Lung (tissue), 12 donors: Measurements from ENCODE around the gene ROR1. TPM values are rescaled to one million over a fixed set of nuclear protein-coding genes. Genes with fewer than 3 reads are reported as not detected.
A peak's percentile ranks its signal among the peaks of the same experiment; 100 is the strongest.

Experiments used
- ATAC-seq: fragments of 200-7000 bp; cut with Tn5 transposase; one replicate; pipeline ENCODE4 v1.9.1; 2020; ENCODE audit warnings: moderate number of reproducible peaks; ENCODE audit not compliant: insufficient read depth, low FRiP score
- DNase-seq, 3 donors: peaks; one replicate each; pipeline ENCODE4 v3.0.0-alpha.2; 2013 to 2017
- H3K27ac ChIP-seq, 2 donors: one replicate each; pipeline ENCODE4 v1.5.1; 2013; ENCODE audit warnings: mild to moderate bottlenecking in 2 of 2, moderate library complexity in 2 of 2, control low read depth in 1 of 2, inconsistent platforms in 1 of 2, low read depth in 1 of 2, low read length in 1 of 2
- H3K27me3 ChIP-seq, 3 donors: one replicate each; pipeline ENCODE4 v1.5.1; 2013; ENCODE audit warnings: low read length in 2 of 3; ENCODE audit not compliant: control insufficient read depth in 3 of 3, insufficient read depth in 3 of 3
- H3K36me3 ChIP-seq, 4 donors: one replicate each; pipeline ENCODE4 v1.5.1; 2013; ENCODE audit warnings: low read length in 4 of 4, mild to moderate bottlenecking in 1 of 4, moderate library complexity in 1 of 4; ENCODE audit not compliant: control insufficient read depth in 4 of 4, insufficient read depth in 4 of 4
- H3K4me1 ChIP-seq, 5 donors: one replicate each; pipeline ENCODE4 v1.5.1; 2013; ENCODE audit warnings: low read length in 5 of 5, mild to moderate bottlenecking in 2 of 5, moderate library complexity in 1 of 5; ENCODE audit not compliant: control insufficient read depth in 5 of 5, insufficient read depth in 5 of 5
- H3K4me3 ChIP-seq: one replicate; pipeline ENCODE4 v1.5.1; 2013; ENCODE audit warnings: mild to moderate bottlenecking, control low read depth, moderate library complexity
- H3K9ac ChIP-seq, 2 donors: one replicate each; pipeline ENCODE4 v1.5.1; 2013; ENCODE audit warnings: low read length in 2 of 2, control low read depth in 1 of 2; ENCODE audit not compliant: insufficient read depth in 1 of 2
- H3K9me3 ChIP-seq, 4 donors: one replicate each; pipeline ENCODE4 v1.5.1; 2013; ENCODE audit warnings: low read length in 3 of 4, mild to moderate bottlenecking in 1 of 4, moderate library complexity in 1 of 4; ENCODE audit not compliant: control insufficient read depth in 4 of 4, insufficient read depth in 3 of 4
- WGBS, 2 donors: extraction: QIAGEN DNeasy Blood & Tissue Kit; methylation state at CpG; one replicate each; pipeline ENCODE4 v1.1.7; 2013; 5-methylcytosine and 5-hydroxymethylcytosine counted together
- polyA plus RNA-seq, 2 donors: library from polyadenylated mRNA; stranded (reverse); fragments of 200-250 nt; gene quantifications; one replicate each; pipeline ENCODE4 v1.2.1, GENCODE V29; 2013
- total RNA-seq, 2 donors: library from RNA; depleted of rRNA in 1 of 2; stranded (reverse); fragments of >200 nt in 1 of 2; gene quantifications; one replicate each; pipeline ENCODE4 v1.2.1, GENCODE V29; 2014 to 2021
- TF ChIP-seq, protein P1 (sequence below): IDR thresholded peaks from 2 replicates; pipeline ENCODE4 v1.5.1; 2012; ENCODE audit warnings: mild to moderate bottlenecking; ENCODE audit errors: control extremely low read depth, extremely low read depth
- donor health status: control.
- donor health status: control.
- donor health status: Bipolar disorder and iron deficiency.
- donor health status: healthy.
- donor health status: DM: yes; HTN: yes; CAD: no.

ROR1 gene
- total and polyA plus RNA-seq, 4 donors, result 2.9 to 47.0 (median 14.0) TPM

DNA sequence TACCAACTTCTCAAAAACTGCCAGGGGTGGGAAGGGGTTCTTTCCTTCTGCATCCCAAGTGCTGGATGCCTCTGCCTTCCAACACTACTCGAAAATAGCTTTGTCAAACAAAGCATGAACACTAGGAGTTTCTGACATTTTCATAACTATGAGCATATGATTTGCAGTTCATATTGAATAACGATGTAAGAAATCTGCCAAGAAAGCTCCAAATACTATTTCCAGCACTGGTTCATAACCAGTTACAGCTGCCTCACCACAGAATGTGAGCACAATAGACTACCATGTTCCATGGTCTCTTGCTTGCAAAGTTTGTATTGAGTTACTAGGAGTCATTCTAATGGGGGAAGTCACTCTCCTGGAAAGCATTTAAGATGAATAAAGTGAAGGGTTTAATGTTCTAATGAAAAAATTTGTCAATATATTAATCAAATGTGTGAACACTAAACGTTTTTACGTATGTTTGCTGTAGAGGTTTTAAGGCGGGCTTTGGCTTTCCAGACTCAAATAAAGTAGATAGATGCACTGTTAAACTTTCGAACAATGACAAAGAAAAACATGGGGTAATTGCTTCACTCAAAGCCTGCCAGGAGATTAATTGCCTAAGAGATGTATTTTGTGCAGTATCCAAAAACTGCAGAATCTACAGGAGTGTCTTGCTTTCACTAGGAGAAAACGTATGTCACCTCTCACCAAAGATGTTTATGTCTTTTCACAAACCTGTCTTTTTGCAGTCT lies 351.1 kb downstream of the ROR1 start:
- H3K9me3 ChIP-seq, result no peaks in the 10 kb centered on the region
- ATAC-seq (no peak), DNase-seq (peak in 2 of 3 donors; percentile 62 to 75)
- H3K27ac ChIP-seq, result no peak overlapping the region
- WGBS, 2 donors, result 82 to 87% methylated on average over 7 of the region's 7 CpGs
- TF ChIP-seq, protein P1, sequence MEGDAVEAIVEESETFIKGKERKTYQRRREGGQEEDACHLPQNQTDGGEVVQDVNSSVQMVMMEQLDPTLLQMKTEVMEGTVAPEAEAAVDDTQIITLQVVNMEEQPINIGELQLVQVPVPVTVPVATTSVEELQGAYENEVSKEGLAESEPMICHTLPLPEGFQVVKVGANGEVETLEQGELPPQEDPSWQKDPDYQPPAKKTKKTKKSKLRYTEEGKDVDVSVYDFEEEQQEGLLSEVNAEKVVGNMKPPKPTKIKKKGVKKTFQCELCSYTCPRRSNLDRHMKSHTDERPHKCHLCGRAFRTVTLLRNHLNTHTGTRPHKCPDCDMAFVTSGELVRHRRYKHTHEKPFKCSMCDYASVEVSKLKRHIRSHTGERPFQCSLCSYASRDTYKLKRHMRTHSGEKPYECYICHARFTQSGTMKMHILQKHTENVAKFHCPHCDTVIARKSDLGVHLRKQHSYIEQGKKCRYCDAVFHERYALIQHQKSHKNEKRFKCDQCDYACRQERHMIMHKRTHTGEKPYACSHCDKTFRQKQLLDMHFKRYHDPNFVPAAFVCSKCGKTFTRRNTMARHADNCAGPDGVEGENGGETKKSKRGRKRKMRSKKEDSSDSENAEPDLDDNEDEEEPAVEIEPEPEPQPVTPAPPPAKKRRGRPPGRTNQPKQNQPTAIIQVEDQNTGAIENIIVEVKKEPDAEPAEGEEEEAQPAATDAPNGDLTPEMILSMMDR, result no peak
- H3K36me3 ChIP-seq, result peaks cover 0 to 9% (median 1%) of the 10 kb centered on the region in 4 donors
- H3K27me3 ChIP-seq, result no peaks in the 10 kb centered on the region
- no peak overlapping the region for H3K4me3 ChIP-seq
- H3K4me1 ChIP-seq, result peaks cover 0 to 23% (median 0%) of the 10 kb centered on the region in 5 donors
- H3K9ac ChIP-seq, result no peak overlapping the region

DNA sequence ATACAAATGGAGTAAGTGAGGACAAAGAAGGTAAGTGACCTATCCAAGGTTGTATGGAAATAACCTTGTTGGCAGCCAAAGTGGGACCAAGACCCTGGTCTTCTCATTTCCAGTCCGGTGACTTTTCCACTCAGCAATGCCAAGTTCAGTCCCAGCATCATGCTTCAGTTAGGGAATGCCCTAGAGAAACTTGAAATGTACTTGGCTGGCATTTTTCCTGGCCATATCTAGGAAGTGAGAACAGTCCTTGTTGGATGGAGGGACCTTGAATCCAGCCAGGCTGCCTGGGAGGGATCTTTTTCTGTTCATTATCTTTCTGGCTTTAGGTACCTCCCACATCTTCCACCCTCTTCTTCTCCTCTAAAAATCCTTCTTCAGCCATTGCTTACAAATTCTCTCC lies 352.8 kb downstream of the ROR1 start:
- no peak overlapping the region for H3K9ac ChIP-seq
- no peak for ATAC-seq
- DNase-seq, result no peak
- peaks cover 0 to 25% (median 4%) of the 10 kb centered on the region in 5 donors for H3K4me1 ChIP-seq
- no peaks in the 10 kb centered on the region for H3K27me3 ChIP-seq
- H3K36me3 ChIP-seq, result peaks cover 0 to 9% (median 1%) of the 10 kb centered on the region in 4 donors
- no peak overlapping the region for H3K27ac ChIP-seq
- no peak overlapping the region for H3K4me3 ChIP-seq
- no peaks in the 10 kb centered on the region for H3K9me3 ChIP-seq
- 88 to 100% methylated on average over 1 of the region's 1 CpG for WGBS, 2 donors
- TF ChIP-seq, protein P1, result no peak

DNA sequence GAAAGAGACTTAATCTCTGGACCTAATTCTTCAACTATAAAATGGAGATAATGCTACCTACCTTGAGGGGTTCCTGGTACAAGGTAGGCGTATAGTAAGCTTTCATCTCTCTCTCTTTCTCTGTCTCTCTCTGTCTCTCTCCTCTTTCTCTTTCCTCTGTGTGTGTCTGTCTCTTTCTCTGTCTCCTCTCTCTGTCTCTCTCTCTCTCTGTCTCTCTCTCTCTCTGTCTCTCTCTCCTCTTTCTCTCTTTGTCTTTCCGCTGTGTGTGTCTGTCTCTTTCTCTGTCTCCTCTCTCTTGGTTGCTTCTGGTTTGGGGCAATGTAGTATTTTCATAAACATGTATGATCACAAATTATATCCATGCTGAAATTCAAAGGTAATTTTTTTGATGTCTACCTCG lies 353.5 kb downstream of the ROR1 start:
- ATAC-seq, result no peak
- H3K4me3 ChIP-seq, result no peak overlapping the region

More for the DNA sequence above, 353.5 kb downstream of the ROR1 start:
- Histone ChIP-seq H3K27me3 (no peaks in the 10 kb centered on the region), H3K9ac (no peak overlapping the region), H3K4me1 (peaks cover 0 to 25% (median 4%) of the 10 kb centered on the region in 5 donors), H3K9me3 (no peaks in the 10 kb centered on the region), H3K27ac (no peak overlapping the region), H3K36me3 (peaks cover 0 to 3% (median under 1%) of the 10 kb centered on the region in 4 donors)
- TF ChIP-seq, protein P1, result no peak
- WGBS, 2 donors, result 60 to 61% methylated on average over 3 of the region's 3 CpGs
- no peak for DNase-seq
